H9 (cell line): Measurements from ENCODE around the gene MEA1. TPM values are rescaled to one million over a fixed set of nuclear protein-coding genes. Genes with fewer than 3 reads are reported as not detected.

Source experiments
- DNase-seq: peaks from one replicate; pipeline ENCODE4 v3.0.0-alpha.2; 2017
- H2AFZ ChIP-seq: one replicate; pipeline ENCODE4 v1.6.1; 2013; ENCODE audit warnings: mild to moderate bottlenecking, low read length, control low read depth, moderate library complexity
- H2AK5ac ChIP-seq: 2 replicates; pipeline ENCODE4 v1.6.1; 2013; ENCODE audit warnings: low read length, control low read depth, mixed read lengths; ENCODE audit not compliant: insufficient read length
- H2BK120ac ChIP-seq: one replicate; pipeline ENCODE4 v1.6.1; 2013; ENCODE audit warnings: low read depth, mild to moderate bottlenecking, low read length, control low read depth, inconsistent platforms; ENCODE audit not compliant: poor library complexity, severe bottlenecking
- H2BK12ac ChIP-seq: 2 replicates; pipeline ENCODE4 v1.6.1; 2013; ENCODE audit warnings: low read length, control low read depth, mixed read lengths, low read depth; ENCODE audit not compliant: insufficient read length
- H2BK15ac ChIP-seq: 2 replicates; pipeline ENCODE4 v1.6.1; 2013; ENCODE audit warnings: low read depth, low read length, control low read depth
- H2BK20ac ChIP-seq: one replicate; pipeline ENCODE4 v1.6.1; 2013; ENCODE audit warnings: low read depth, mild to moderate bottlenecking, low read length, control low read depth, inconsistent platforms; ENCODE audit not compliant: poor library complexity, severe bottlenecking
- H2BK5ac ChIP-seq: 2 replicates; pipeline ENCODE4 v1.6.1; 2013; ENCODE audit warnings: low read length, control low read depth, mixed read lengths; ENCODE audit not compliant: insufficient read length
- H3K14ac ChIP-seq: 2 replicates; pipeline ENCODE4 v1.6.1; 2013; ENCODE audit warnings: low read length, control low read depth; ENCODE audit not compliant: insufficient read depth
- H3K18ac ChIP-seq: 2 replicates; pipeline ENCODE4 v1.6.1; 2013; ENCODE audit warnings: low read depth, mild to moderate bottlenecking, mixed read lengths, low read length, control low read depth; ENCODE audit not compliant: insufficient read length
- H3K23ac ChIP-seq: 2 replicates; pipeline ENCODE4 v1.6.1; 2013; ENCODE audit warnings: low read length, control low read depth, mixed read lengths, low read depth; ENCODE audit not compliant: insufficient read length
- H3K23me2 ChIP-seq: 2 replicates; pipeline ENCODE4 v1.6.1; 2013; ENCODE audit warnings: low read depth, mild to moderate bottlenecking, mixed read lengths, low read length, control low read depth; ENCODE audit not compliant: insufficient read length, poor library complexity, severe bottlenecking
- H3K27ac ChIP-seq: 2 replicates; pipeline ENCODE4 v1.5.1; 2013; ENCODE audit warnings: low read length, control low read depth, mixed read lengths, low read depth; ENCODE audit not compliant: insufficient read length
- H3K27me3 ChIP-seq: 2 replicates; pipeline ENCODE4 v1.6.1; 2013; ENCODE audit warnings: low read length, control low read depth, inconsistent platforms; ENCODE audit not compliant: insufficient read depth
- H3K4ac ChIP-seq: 2 replicates; pipeline ENCODE4 v1.6.1; 2013; ENCODE audit warnings: low read depth, mild to moderate bottlenecking, control low read depth, inconsistent platforms, low read length, moderate library complexity
- H3K4me1 ChIP-seq: 2 replicates; pipeline ENCODE4 v1.6.1; 2013; ENCODE audit warnings: low read length, control low read depth, inconsistent platforms; ENCODE audit not compliant: insufficient read depth
- H3K4me2 ChIP-seq: 2 replicates; pipeline ENCODE4 v1.6.1; 2013; ENCODE audit warnings: low read length, control low read depth, mixed read lengths; ENCODE audit not compliant: insufficient read length, insufficient read depth
- H3K56ac ChIP-seq: 2 replicates; pipeline ENCODE4 v1.6.1; 2013; ENCODE audit warnings: low read depth, mild to moderate bottlenecking, mixed read lengths, low read length, control low read depth; ENCODE audit not compliant: insufficient read length
- H3K79me1 ChIP-seq: 2 replicates; pipeline ENCODE4 v1.6.1; 2013; ENCODE audit warnings: low read depth, mild to moderate bottlenecking, moderate library complexity, low read length, control low read depth, inconsistent platforms; ENCODE audit not compliant: insufficient read depth, poor library complexity, severe bottlenecking
- H3K79me2 ChIP-seq: 2 replicates; pipeline ENCODE4 v1.6.1; 2013; ENCODE audit warnings: low read length, control low read depth, inconsistent platforms; ENCODE audit not compliant: insufficient read depth
- H3K9ac ChIP-seq: 2 replicates; pipeline ENCODE4 v1.6.1; 2013; ENCODE audit warnings: low read length, control low read depth, mixed read lengths; ENCODE audit not compliant: insufficient read length; ENCODE audit errors: extremely low read depth
- H3K9me3 ChIP-seq: one replicate; pipeline ENCODE4 v1.6.1; 2013; ENCODE audit warnings: low read depth, low read length, inconsistent platforms; ENCODE audit not compliant: control insufficient read depth
- H3T11ph ChIP-seq: one replicate; pipeline ENCODE4 v1.6.1; 2013; ENCODE audit warnings: mild to moderate bottlenecking, low read length, control low read depth, inconsistent platforms
- H4K20me1 ChIP-seq: one replicate; pipeline ENCODE4 v1.6.1; 2013; ENCODE audit not compliant: control insufficient read depth, insufficient read length, insufficient read depth
- H4K5ac ChIP-seq: 2 replicates; pipeline ENCODE4 v1.6.1; 2013; ENCODE audit warnings: low read depth, mild to moderate bottlenecking, mixed read lengths, low read length, control low read depth; ENCODE audit not compliant: insufficient read length
- H4K8ac ChIP-seq: replicated peaks from 2 replicates; pipeline ENCODE4 v1.6.1; 2013; ENCODE audit warnings: low read length, control low read depth, mixed read lengths, low read depth; ENCODE audit not compliant: insufficient read length
- H4K91ac ChIP-seq: 2 replicates; pipeline ENCODE4 v1.6.1; 2013; ENCODE audit warnings: low read depth, mild to moderate bottlenecking, moderate library complexity, mixed read lengths, low read length, control low read depth; ENCODE audit not compliant: insufficient read length
- H3K27ac Mint-ChIP-seq, 3 experiments: 2 replicates in 2 of 3; 3 replicates in 1 of 3; pipeline ENCODE4 v1.8.0; 2020 to 2021; ENCODE audit warnings: mixed read lengths in 3 of 3, mild to moderate bottlenecking in 1 of 3, moderate library complexity in 1 of 3
- H3K27me3 Mint-ChIP-seq: 2 replicates; pipeline ENCODE4 v1.8.0; 2021; ENCODE audit warnings: low read depth, mild to moderate bottlenecking, moderate library complexity, mixed read lengths
- H3K36me3 Mint-ChIP-seq, 3 experiments: 2 replicates in 2 of 3; 3 replicates in 1 of 3; pipeline ENCODE4 v1.8.0; 2020 to 2021; ENCODE audit warnings: low read depth in 3 of 3, mixed read lengths in 3 of 3; ENCODE audit not compliant: insufficient read depth in 1 of 3
- H3K4me1 Mint-ChIP-seq, 2 experiments: 2 replicates each; pipeline ENCODE4 v1.8.0; 2020; ENCODE audit warnings: mixed read lengths in 2 of 2
- H3K4me3 Mint-ChIP-seq, 2 experiments: 2 replicates in 1 of 2; 3 replicates in 1 of 2; pipeline ENCODE4 v1.8.0; 2020 to 2021; ENCODE audit warnings: mild to moderate bottlenecking in 2 of 2, mixed read lengths in 2 of 2, moderate library complexity in 1 of 2
- H3K9me3 Mint-ChIP-seq, 2 experiments: 2 replicates in 1 of 2; 3 replicates in 1 of 2; pipeline ENCODE4 v1.8.0; 2020; ENCODE audit warnings: mild to moderate bottlenecking in 2 of 2, mixed read lengths in 2 of 2, moderate library complexity in 1 of 2
- WGBS: extraction: QIAGEN DNeasy Blood & Tissue Kit; methylation state at CpG from one replicate; pipeline ENCODE4 v1.1.7; 2013; ENCODE audit warnings: missing lambda C conversion rate, low lambda C conversion rate, mixed read lengths; ENCODE audit not compliant: insufficient read length; ENCODE audit errors: extremely low coverage; 5-methylcytosine and 5-hydroxymethylcytosine counted together
- total RNA-seq: library from RNA; stranded (reverse); gene quantifications from 2 replicates; pipeline ENCODE4 v1.2.1, GENCODE V29; 2021
- TF ChIP-seq, protein P1 (sequence below): fragments of 200-600 bp; sonication (generic); conservative IDR thresholded peaks from 3 replicates; pipeline ENCODE4 v1.8.0; 2021; ENCODE audit warnings: antibody characterized with exemption, mild to moderate bottlenecking

Gene MEA1
- total RNA-seq, 1 experiment from 2014 or later: 113 TPM

DNA sequence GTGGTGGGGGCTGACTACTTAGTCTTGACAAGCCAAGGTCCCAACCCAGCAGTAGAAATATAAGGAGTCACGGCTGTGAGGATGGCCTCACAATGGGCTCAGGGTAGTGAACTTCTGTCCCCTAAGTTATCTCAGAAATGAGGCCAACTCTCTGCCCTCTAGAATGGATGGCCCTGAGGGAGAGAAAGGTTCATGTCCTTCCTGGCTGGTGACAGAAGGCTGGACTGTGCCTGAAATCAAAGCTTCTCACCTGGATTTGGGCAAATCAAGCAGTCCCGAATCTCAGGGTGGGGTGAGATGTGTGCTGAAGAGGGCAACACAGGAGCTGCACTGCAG is 20.4 kb upstream of the MEA1 start:
- H3K4me2 ChIP-seq: no peak overlapping the region
- H3K23me2 ChIP-seq: no peaks in the 10 kb centered on the region
- H2AFZ ChIP-seq: no peak overlapping the region
- no peak overlapping the region for H3K9ac ChIP-seq
- H2BK12ac ChIP-seq: no peak overlapping the region
- no peak overlapping the region for H3K27ac ChIP-seq
- no peak overlapping the region for H2BK20ac ChIP-seq
- H3K56ac ChIP-seq: no peak overlapping the region
- H4K5ac ChIP-seq: no peak overlapping the region
- H4K20me1 ChIP-seq: no peaks in the 10 kb centered on the region
- TF ChIP-seq, protein P1, sequence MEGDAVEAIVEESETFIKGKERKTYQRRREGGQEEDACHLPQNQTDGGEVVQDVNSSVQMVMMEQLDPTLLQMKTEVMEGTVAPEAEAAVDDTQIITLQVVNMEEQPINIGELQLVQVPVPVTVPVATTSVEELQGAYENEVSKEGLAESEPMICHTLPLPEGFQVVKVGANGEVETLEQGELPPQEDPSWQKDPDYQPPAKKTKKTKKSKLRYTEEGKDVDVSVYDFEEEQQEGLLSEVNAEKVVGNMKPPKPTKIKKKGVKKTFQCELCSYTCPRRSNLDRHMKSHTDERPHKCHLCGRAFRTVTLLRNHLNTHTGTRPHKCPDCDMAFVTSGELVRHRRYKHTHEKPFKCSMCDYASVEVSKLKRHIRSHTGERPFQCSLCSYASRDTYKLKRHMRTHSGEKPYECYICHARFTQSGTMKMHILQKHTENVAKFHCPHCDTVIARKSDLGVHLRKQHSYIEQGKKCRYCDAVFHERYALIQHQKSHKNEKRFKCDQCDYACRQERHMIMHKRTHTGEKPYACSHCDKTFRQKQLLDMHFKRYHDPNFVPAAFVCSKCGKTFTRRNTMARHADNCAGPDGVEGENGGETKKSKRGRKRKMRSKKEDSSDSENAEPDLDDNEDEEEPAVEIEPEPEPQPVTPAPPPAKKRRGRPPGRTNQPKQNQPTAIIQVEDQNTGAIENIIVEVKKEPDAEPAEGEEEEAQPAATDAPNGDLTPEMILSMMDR: no peak
- no peaks in the 10 kb centered on the region for H3K4me1 ChIP-seq
- no peaks in the 10 kb centered on the region for H3K79me2 ChIP-seq
- no peak overlapping the region for H3K23ac ChIP-seq
- H3K27me3 ChIP-seq: no peaks in the 10 kb centered on the region
- peaks cover 40 to 90% (median 70%) of the 10 kb centered on the region in 3 experiments; a peak in 6 of 7 replicates for H3K36me3 Mint-ChIP-seq
- H3K27me3 Mint-ChIP-seq: no peaks in the 10 kb centered on the region; the same call in none of the 2 replicates
- 0 out of 7 replicates have a peak overlapping the region, but pooled peaks of 1 of the 3 experiments have one; percentile 18 for H3K27ac Mint-ChIP-seq
- DNase-seq: peak; percentile 19
- H3T11ph ChIP-seq: no peak overlapping the region
- H3K9me3 ChIP-seq: no peaks in the 10 kb centered on the region
- no peak overlapping the region for H4K91ac ChIP-seq
- no peak overlapping the region for H3K14ac ChIP-seq
- H3K4ac ChIP-seq: no peak overlapping the region
- no peaks in the 10 kb centered on the region for H3K79me1 ChIP-seq
- no peak overlapping the region for H2BK15ac ChIP-seq
- no peak overlapping the region for H3K4me3 Mint-ChIP-seq
- no peak overlapping the region for H2BK120ac ChIP-seq
- no peak overlapping the region for H3K18ac ChIP-seq
- no peaks in the 10 kb centered on the region for H3K4me1 Mint-ChIP-seq
- no peaks in the 10 kb centered on the region for H3K9me3 Mint-ChIP-seq
- H2AK5ac ChIP-seq: no peak overlapping the region
- no CpG with 5 or more reads among the region's 2 CpGs for WGBS
- no peak overlapping the region for H2BK5ac ChIP-seq
- H4K8ac ChIP-seq: no peak overlapping the region
